NB4 (cell line): Measurements from ENCODE around the gene FGF12.

Experiments
- DNase-seq: peaks from one replicate; pipeline ENCODE4 v3.0.0; 2010; ENCODE audit warnings: low read depth
- H3K4me3 ChIP-seq: one replicate; pipeline ENCODE4 v1.5.1; 2011; ENCODE audit warnings: mild to moderate bottlenecking, low read depth, low read length, moderate library complexity
- CTCF ChIP-seq: IDR thresholded peaks from one replicate; pipeline ENCODE4 v1.5.1; 2012; ENCODE audit warnings: low read depth, low read length
- MAX ChIP-seq: IDR thresholded peaks from 2 replicates; pipeline ENCODE4 v1.6.1; 2011; ENCODE audit warnings: low read depth, low read length
- MYC ChIP-seq: IDR thresholded peaks from 2 replicates; pipeline ENCODE4 v1.6.1; 2011; ENCODE audit warnings: low read depth, low read length
- POLR2A ChIP-seq: IDR thresholded peaks from 2 replicates; pipeline ENCODE4 v1.6.1; 2011; ENCODE audit warnings: mild to moderate bottlenecking; ENCODE audit not compliant: insufficient read length; ENCODE audit errors: extremely low read depth

The FGF12 gene

GRCh38 chr3:192651836-192652512 lies 75.4 kb downstream of the FGF12 start:
- H3K4me3 ChIP-seq: no peak overlapping the region
- TF ChIP-seq CTCF (no peak), POLR2A (no peak), MYC (no peak)

GRCh38 chr3:192645437-192645836 lies 81.9 kb downstream of the FGF12 start:
- no peak for TF ChIP-seq MYC
- no peak overlapping the region for H3K4me3 ChIP-seq
- DNase-seq: no peak

More at GRCh38 chr3:192651836-192652512, 75.4 kb downstream of the FGF12 start:
- DNase-seq: no peak

GRCh38 chr3:192642651-192643050 lies 84.7 kb downstream of the FGF12 start:
- TF ChIP-seq MAX: no peak
- TF ChIP-seq POLR2A: no peak
- no peak for TF ChIP-seq MYC
- TF ChIP-seq CTCF: no peak
- no peak for DNase-seq
- H3K4me3 ChIP-seq: no peak overlapping the region

GRCh38 chr3:192641919-192642318 lies 85.4 kb downstream of the FGF12 start:
- TF ChIP-seq MYC: no peak
- no peak for TF ChIP-seq CTCF
- no peak for TF ChIP-seq POLR2A
- TF ChIP-seq MAX: no peak
- DNase-seq: no peak
- H3K4me3 ChIP-seq: no peak overlapping the region

GRCh38 chr3:192639987-192640386 lies 87.4 kb downstream of the FGF12 start:
- H3K4me3 ChIP-seq: no peak overlapping the region
- DNase-seq: no peak

GRCh38 chr3:192637803-192638202 lies 89.5 kb downstream of the FGF12 start:
- TF ChIP-seq MAX (no peak), CTCF (no peak), POLR2A (no peak), MYC (no peak)
- no peak for DNase-seq
- H3K4me3 ChIP-seq: no peak overlapping the region

More at GRCh38 chr3:192639987-192640386, 87.4 kb downstream of the FGF12 start:
- no peak for TF ChIP-seq POLR2A
- no peak for TF ChIP-seq MAX
- TF ChIP-seq CTCF: no peak
- TF ChIP-seq MYC: no peak
